ENCODE measurements around the gene ESRP2.

GRCh38 chr16:68267612-68268405, 31.9 kb upstream of the ESRP2 start:
- TF ChIP-seq CTCF (IDR thresholded peaks at IDR 0.05; ENCODE audit: insufficient read depth, low read length), result no peak
- no peak for TF ChIP-seq GABPA (IDR thresholded peaks at IDR 0.05; ENCODE audit: low read depth)
- TF ChIP-seq POLR2AphosphoS5 (IDR thresholded peaks at IDR 0.05; ENCODE audit: low read depth), result no peak
